Naive B cell (primary cell): ENCODE measurements around the gene OR8K5. TPM values are rescaled to one million over a fixed set of nuclear protein-coding genes. Genes with fewer than 3 reads are reported as not detected.

ENCODE experiments used
- polyA plus RNA-seq, 6 donors: library from polyadenylated mRNA; unstranded; fragments of 300-500 nt; fragmentation: Illumina TruSeq; gene quantifications; one replicate each; pipeline ENCODE4 v1.2.3, GENCODE V29; 2021; ENCODE audit warnings: low read depth in 6 of 6

OR8K5 gene
- polyA plus RNA-seq, 6 donors from 2014 or later = not detected

Other genes with a start within 250 kb of the OR8K5 start
- gene OR5W2, start 245.7 kb downstream of the OR8K5 start, polyA plus RNA-seq = not detected
- not detected for gene OR5I1, start 223.9 kb downstream of the OR8K5 start, polyA plus RNA-seq
- not detected for gene OR10AG1, start 190.4 kb downstream of the OR8K5 start, polyA plus RNA-seq
- not detected for gene OR5F1, start 165.7 kb downstream of the OR8K5 start, polyA plus RNA-seq
- gene OR5AS1, start 132.7 kb downstream of the OR8K5 start, polyA plus RNA-seq = not detected
- not detected for gene OR8I2, start 67.0 kb downstream of the OR8K5 start, polyA plus RNA-seq
- not detected for gene OR8H2, start 56.6 kb downstream of the OR8K5 start, polyA plus RNA-seq
- not detected for gene OR8H3, start 37.9 kb downstream of the OR8K5 start, polyA plus RNA-seq
- not detected for gene OR8J3, start 20.1 kb downstream of the OR8K5 start, polyA plus RNA-seq
- gene OR5J2, start 16.3 kb upstream of the OR8K5 start, polyA plus RNA-seq = not detected
- not detected for gene OR5T2, start 73.9 kb upstream of the OR8K5 start, polyA plus RNA-seq
- not detected for gene OR5T3, start 91.9 kb upstream of the OR8K5 start, polyA plus RNA-seq
- gene OR5T1, start 113.8 kb upstream of the OR8K5 start, polyA plus RNA-seq = not detected
- not detected for gene OR8H1, start 131.9 kb upstream of the OR8K5 start, polyA plus RNA-seq
- not detected for gene OR8K3, start 154.8 kb upstream of the OR8K5 start, polyA plus RNA-seq
- gene OR8K1, start 185.7 kb upstream of the OR8K5 start, polyA plus RNA-seq = not detected
- not detected for gene OR8J1, start 194.0 kb upstream of the OR8K5 start, polyA plus RNA-seq
- not detected for gene OR8U1, start 215.3 kb upstream of the OR8K5 start, polyA plus RNA-seq